NB4 (cell line): ENCODE results near the gene EVI5.

ENCODE experiments used
- DNase-seq: peaks from one replicate; pipeline ENCODE4 v3.0.0; 2010; ENCODE audit warnings: low read depth
- H3K4me3 ChIP-seq: one replicate; pipeline ENCODE4 v1.5.1; 2011; ENCODE audit warnings: mild to moderate bottlenecking, low read depth, low read length, moderate library complexity
- MYC ChIP-seq: IDR thresholded peaks from 2 replicates; pipeline ENCODE4 v1.6.1; 2011; ENCODE audit warnings: low read depth, low read length
- POLR2A ChIP-seq: IDR thresholded peaks from 2 replicates; pipeline ENCODE4 v1.6.1; 2011; ENCODE audit warnings: mild to moderate bottlenecking; ENCODE audit not compliant: insufficient read length; ENCODE audit errors: extremely low read depth
- TF ChIP-seq, protein P1 (sequence below): IDR thresholded peaks from one replicate; pipeline ENCODE4 v1.5.1; 2012; ENCODE audit warnings: low read depth, low read length
- TF ChIP-seq, protein P2 (sequence below): IDR thresholded peaks from 2 replicates; pipeline ENCODE4 v1.6.1; 2011; ENCODE audit warnings: low read depth, low read length

The EVI5 gene

GRCh38 chr1:92817137-92817697 lies 32.3 kb upstream of the EVI5 start:
- H3K4me3 ChIP-seq = no peak overlapping the region
- no peak for DNase-seq
- TF ChIP-seq, protein P1, sequence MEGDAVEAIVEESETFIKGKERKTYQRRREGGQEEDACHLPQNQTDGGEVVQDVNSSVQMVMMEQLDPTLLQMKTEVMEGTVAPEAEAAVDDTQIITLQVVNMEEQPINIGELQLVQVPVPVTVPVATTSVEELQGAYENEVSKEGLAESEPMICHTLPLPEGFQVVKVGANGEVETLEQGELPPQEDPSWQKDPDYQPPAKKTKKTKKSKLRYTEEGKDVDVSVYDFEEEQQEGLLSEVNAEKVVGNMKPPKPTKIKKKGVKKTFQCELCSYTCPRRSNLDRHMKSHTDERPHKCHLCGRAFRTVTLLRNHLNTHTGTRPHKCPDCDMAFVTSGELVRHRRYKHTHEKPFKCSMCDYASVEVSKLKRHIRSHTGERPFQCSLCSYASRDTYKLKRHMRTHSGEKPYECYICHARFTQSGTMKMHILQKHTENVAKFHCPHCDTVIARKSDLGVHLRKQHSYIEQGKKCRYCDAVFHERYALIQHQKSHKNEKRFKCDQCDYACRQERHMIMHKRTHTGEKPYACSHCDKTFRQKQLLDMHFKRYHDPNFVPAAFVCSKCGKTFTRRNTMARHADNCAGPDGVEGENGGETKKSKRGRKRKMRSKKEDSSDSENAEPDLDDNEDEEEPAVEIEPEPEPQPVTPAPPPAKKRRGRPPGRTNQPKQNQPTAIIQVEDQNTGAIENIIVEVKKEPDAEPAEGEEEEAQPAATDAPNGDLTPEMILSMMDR = no peak
- TF ChIP-seq, protein P2, sequence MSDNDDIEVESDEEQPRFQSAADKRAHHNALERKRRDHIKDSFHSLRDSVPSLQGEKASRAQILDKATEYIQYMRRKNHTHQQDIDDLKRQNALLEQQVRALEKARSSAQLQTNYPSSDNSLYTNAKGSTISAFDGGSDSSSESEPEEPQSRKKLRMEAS = no peak
- no peak for TF ChIP-seq POLR2A
- no peak for TF ChIP-seq MYC

DNA sequence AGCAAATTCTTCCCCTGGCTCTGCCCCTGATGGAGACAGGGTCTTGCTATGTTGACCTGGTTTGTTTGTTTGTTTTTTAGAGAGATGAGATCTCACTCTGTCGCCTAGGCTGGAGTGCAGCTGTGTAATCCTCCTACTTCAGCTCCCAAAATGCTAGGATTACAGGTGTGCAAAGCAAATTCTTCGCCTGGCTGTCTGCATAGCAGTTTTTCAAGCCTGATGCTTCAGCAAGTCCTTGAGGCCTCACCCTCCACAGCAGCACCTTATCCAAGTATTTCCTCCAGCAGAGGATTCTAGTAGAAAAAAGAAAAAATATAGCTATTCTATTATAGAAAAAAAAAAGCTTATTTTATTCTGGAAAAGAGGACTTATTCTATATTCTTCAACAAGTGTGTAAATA lies 31.8 kb upstream of the EVI5 start:
- H3K4me3 ChIP-seq = no peak overlapping the region
- TF ChIP-seq POLR2A (no peak), MYC (no peak)
- TF ChIP-seq, protein P2 = no peak
- TF ChIP-seq, protein P1 = no peak
- DNase-seq = no peak

DNA sequence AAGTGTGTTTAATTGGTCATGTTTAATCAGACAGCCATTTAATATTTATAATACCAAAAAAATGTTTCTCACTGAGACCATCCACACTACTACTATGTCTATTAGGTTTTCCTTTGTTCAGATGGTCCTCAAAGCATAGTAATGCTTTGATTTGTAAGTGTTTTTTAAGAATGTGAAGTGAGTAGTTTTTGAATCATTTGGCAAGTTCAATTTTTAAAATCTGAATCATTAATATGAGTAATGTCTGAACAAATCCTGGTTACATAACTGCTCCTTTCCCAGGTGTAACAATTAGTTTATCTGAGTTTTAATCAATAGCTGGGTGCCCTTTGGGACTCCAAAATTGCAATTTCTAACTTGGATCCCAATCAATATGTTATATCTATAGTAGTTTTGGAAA lies 23.5 kb upstream of the EVI5 start:
- no peak for DNase-seq
- no peak overlapping the region for H3K4me3 ChIP-seq
- TF ChIP-seq, protein P1 = no peak
- TF ChIP-seq, protein P2 = no peak
- TF ChIP-seq POLR2A = no peak

DNA sequence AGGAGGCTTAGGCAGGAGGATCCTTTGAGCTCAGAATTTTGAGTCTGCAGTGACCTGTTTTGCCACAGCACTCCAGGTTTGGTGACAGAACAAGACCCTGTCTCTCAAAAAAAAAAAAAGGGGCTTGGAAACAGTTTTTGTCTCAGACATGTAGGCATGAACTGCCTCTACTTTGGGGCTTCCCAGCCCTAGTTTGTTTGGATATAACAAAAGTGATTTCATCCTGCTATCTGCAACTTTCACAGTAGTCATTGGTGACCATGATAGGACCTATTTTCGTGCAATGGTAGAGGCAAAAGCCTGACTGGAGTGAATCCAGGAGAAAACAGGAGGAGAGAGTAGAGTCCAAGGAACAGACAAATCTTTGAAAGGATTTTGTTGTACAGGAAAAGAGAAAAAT lies 20.3 kb upstream of the EVI5 start:
- TF ChIP-seq, protein P1 = no peak
- TF ChIP-seq, protein P2 = no peak
- TF ChIP-seq POLR2A = no peak
- H3K4me3 ChIP-seq = no peak overlapping the region
- no peak for DNase-seq

DNA sequence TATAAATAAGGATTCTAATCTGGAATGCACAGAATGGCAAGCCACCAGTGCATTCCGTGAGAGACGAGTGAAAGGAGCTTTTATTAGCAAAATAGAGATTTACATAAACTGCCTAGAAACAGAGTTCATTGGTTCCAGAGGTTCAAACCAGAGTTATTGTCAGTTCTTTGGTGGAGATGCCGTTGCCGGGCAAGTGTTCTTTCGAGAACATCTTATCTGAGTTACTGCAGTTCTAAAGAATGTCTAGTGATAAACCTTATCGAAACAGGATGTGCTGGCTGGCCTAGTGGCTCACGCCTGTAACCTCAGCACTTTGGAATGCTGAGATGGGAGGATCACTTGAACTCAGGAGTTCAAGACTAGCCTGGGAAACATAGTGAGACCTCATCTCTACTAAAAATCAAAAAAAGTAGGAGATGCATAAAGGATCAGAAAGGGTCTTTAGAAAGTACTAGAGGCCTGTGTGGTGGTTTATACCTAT lies 19.9 kb upstream of the EVI5 start:
- peak; percentile 8 for DNase-seq
- H3K4me3 ChIP-seq = no peak overlapping the region
- TF ChIP-seq POLR2A (no peak), MYC (no peak)
- TF ChIP-seq, protein P2 = no peak
- TF ChIP-seq, protein P1 = no peak
